GM11168 (cell line): ENCODE results near the gene OSTF1.

Experiments used
- in situ Hi-C: fragments of 300-500 bp; cut with MboI; formaldehyde crosslinking; loops from one replicate; pipeline ENCODE4 v1.12.0; 2022; ENCODE audit warnings: low sequenced_read_pairs; ENCODE audit not compliant: unreplicated experiment

OSTF1 gene

DNA sequence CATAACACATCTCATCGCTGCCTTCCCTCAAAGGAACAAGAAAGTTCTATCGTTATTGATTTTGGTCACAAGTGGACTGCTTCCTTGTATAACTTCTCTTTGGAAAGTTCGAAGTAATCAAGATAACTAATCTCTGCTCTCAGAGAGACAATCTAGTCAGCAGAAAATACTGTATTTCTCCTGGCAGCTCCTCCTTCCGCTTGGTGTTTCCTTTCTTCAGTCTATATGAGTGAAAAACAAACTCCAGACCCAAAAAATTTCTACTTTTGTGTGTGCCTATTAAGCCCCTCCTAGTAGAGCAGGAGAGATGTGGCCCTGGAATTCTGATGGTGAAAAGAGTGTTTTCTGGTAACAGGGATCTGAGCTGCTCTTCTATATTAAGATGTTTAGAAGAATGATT, 24.5 kb downstream of the OSTF1 start:
- in situ Hi-C loops = no loop called here

DNA sequence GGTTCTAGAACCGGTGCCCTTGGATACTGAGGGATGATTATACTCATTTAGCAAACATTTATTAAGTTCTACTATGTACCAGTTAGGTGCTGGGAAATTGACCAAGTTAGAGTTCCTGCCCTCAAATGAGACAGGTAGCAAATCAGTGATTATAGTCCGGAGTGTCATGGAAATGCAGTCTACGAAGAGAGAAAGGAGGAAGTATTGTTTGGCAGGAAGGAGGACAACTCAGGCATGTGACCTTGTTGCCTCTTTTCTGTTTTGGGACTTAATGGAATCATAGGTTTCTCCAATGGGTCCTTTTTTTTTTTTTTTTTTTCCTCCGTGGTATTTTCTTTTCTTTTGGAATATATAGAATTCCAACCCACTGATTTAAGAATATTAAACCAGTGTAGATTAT, 28.0 kb downstream of the OSTF1 start:
- in situ Hi-C loops = no loop called here

DNA sequence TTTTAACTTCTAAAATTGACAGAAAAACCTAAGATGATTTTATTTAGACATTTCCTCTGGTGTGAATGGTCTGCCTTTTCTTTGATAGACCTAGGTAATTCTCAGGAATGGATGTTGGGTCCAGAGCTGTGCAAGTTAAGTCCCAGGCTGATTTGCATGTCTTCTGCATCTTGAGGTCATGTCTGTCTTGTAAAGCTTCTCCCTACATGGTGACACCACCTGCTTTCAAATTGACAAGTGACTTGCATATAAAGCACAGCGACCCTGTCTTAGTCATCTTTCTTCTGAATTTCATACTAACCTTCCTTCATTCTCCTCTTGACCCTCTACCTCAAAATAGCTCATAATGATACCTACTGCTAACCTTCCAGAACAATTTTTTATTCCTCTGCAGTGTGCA, 29.2 kb downstream of the OSTF1 start:
- in situ Hi-C loops = no loop called here

DNA sequence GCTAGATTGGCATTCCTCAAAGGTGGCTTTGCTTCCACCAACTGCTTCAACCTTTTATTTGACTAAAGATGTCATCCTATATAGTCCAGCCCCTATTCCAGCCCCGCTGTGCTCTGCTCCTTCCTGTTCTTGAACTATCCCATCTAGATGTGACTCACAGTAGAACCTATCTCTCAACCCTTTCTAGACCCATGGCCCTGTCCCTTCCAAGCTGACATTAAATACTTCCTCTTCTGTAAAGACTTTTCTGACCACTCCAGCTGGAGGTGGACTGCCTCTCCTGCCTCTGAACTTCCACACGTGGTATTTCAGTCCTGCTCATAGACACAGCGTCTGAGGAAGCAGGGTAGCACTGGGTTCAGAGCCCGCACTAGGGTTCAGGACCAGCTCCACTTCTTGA, 32.4 kb downstream of the OSTF1 start:
- in situ Hi-C loops = no loop called here

DNA sequence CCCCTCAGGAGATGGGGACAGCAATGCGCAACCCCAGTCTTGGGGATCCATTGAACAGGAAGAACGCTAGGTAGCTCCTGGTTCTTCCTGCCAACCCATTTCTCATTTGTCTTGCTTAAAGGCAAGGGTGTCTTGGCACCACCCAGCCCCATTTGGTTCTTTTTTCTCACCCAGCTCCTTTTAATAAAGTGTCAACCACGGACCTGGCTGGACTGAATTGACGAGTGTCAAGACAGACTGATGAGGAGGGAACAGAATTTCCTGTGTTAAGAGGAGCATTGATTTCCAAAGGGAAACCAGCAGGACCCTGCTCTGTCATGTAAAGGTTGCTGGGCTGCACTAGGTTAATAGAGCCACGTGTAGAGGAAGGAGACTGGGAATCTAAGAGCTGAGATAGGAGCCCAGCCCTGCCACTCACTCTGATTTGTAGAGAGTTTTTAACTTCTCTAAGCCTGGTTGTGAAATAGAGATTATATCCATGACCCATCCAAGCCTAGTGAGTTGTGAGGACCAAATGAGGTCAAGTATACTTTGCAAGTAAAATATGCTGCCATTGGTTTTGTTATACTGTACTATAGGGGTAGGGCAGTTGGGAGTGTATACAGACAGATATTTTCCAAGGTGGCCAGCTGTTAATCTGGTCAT, 33.7 kb downstream of the OSTF1 start:
- in situ Hi-C loops = no loop called here

DNA sequence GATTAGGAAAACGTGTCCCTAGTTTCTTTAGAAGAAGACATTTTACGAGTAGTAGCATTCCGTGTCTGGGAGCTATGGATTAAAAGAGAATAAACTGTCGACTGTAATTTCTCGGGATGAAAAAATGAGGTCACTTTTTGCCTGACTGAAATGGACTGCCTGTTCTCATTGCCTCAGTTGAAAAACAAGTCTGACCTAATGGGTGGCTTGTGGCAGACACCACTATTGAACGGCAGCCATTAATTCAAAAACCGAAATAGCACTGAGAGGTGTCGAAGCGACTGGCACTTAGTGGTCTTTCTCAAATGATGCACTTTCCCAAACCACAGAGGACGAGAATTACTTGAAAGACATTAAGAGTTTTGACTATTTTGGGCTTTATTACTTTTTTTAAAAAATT, 35.4 kb downstream of the OSTF1 start:
- in situ Hi-C loops = no loop called here

DNA sequence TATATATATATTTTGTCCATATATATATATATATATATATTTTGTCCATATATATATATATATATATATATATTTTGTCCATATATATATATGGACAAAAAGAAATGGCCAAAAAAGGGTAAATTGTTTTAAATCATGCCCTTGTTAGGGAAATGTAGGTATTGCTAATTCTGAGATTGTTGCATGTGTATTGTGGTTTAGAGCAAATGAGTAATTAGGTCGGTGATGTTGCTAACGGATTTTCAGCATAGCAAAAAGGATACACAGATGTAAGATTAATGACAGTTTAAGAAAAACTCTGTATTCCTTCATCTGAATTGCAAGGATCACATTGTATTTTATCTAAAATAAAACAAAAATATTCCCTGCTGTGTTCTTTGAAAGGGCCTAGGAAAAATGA, 40.2 kb downstream of the OSTF1 start:
- in situ Hi-C loops = no loop called here

DNA sequence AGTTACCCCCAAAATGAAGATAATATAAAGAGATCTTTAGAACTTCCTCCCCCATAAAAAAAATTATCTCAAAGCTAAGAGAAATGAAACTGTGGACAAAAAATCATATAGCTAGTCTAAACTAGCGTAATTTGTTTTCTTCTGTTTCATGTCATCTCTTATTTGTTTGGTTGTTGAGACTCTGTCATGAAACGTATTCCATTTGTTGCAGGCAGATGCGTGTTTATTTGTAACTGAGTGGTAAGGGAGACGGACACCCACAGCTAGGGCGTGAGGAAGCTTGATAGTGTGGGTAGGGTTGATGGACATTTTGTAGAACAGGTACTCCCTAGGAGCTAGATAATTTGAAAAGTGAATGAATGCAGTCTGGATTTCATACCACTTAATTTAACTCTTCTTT, 41.9 kb downstream of the OSTF1 start:
- in situ Hi-C loops = no loop called here

DNA sequence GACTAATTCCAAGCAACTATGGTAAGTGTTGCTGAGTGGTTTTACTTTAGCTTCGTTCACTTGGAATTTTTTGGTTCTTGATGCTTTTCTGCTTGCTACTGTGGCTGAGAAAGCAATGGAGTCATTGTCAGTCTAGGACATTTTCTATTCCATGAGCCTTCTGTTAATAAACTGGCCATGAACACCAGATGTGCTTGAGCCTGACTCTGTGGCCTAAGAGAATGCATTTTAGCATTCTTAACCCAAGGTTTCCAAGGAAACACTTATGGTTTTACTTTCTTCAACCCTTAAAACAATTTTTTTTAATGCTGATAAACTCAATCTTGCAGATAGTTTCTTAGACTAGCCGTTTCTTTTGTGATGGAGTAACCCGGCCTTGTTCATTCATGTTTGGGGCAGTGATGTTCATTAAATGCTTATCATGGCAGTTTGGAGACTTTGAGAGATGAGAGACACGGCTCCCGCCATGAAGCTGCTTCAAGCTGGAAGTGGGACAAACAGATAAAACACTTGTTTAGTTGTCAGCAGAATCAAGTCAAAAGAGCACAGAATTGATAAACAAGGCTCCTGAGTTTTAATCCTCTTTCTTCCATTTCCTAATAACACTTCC, 42.4 kb downstream of the OSTF1 start:
- in situ Hi-C loops = no loop called here

DNA sequence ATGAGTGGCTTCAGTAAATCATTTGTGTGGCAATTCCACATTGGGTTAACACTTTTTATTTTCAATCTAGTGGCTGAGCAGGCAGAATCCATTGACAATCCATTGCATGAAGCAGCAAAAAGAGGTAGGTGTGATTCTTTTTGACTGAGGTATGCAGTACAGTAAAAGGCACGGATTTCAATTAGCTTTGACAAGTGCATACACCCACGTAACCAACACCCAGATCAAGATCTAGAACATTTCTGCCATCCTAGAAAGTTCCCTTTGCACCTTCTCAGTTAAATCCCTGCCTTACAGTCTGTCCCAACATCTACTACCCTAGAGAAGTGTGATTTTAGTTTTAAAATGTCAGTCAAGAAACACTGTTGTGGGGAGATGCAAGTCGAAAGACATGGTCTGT, 43.4 kb downstream of the OSTF1 start:
- in situ Hi-C loops = no loop called here

DNA sequence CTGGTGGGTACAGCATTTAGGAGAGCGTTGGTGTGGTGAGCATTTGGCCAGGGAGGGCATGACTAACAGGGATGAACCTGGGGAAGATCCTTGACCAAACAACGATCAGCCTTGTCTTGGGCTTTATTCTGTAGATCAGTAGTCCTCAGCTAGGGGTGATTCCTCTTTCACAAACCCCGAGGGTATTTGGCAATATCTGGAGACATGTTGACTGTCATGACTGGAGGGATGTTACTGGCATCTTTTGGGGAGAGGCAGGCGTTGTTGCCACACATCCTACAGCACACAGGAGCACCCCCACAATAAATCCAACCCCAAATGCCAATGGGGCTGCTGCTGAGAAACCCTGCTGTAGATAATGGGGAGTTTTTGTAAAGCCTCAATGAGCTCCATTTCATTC, 43.9 kb downstream of the OSTF1 start:
- in situ Hi-C loops = no loop called here

DNA sequence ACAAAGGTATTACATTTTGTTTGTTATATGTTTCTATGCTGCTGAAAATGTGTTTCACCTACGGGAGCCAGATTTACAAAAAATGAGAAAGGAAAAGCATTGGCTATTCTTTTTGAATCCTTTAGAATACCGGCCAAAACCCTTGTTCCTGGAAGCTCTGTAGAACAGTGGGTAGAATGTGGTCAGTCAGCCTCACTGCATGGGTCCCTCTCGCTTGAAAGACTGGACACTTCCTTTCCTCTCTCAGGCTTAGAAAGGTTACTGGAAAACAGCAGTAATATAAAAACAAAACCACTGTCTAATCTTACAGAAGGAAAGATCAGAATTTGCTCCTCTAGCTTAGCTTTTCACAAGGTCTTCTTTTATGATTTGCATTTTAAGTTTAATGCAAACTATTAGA, 45.1 kb downstream of the OSTF1 start:
- in situ Hi-C loops = no loop called here

DNA sequence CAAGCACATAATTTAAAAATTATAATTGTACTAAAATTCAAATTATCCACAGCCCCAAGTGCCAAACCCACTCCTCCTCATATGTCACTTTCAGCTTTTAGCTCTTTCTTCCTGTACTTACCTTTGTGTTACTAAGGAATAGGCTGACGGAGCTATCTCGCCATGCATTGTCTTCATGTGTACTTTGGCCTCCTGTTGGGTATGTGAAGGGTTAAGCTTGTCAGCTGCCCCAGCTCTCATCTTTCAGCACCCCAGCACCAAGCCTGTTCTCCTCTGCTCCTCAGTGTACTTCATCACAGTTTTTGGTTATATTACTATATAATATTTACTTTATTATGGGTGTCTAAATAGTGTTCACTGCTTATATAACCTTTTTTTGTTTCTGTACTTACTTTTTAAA, 46.2 kb downstream of the OSTF1 start:
- in situ Hi-C loops = no loop called here

DNA sequence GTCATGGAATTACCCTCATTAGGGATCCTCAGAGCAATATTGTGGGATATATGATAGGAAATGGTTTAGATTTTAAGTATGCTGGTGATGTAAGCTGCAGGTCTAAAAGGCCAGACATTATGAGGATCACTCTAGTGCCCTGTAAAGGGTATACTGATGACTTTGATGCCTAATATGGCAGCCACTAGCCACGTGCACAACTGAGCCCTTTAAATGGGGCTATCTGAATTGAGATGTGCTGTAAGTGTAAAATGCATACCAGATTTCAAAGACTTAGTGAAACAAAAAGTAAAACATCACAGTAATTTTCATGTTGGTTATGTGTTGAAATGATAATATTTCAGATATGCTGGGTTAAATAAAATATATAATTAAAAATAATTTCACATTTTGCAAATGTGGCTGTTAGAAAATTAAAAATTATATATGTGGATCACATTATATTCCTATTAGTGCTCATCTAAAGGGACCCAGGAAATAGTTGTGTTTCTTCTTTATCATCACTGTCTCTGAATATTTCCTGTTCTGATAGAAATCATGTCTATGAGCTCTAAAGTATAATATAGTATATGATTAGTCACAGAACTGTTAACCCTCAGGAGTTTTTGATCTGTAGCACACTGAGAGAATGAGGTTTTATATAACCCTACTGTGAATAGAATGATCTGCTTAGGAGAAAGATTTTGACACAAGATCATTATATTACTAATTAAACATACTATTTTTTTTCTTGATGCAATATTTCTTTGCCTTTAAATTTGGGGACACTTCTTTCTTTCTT, 50.1 kb downstream of the OSTF1 start:
- in situ Hi-C loops = no loop called here

DNA sequence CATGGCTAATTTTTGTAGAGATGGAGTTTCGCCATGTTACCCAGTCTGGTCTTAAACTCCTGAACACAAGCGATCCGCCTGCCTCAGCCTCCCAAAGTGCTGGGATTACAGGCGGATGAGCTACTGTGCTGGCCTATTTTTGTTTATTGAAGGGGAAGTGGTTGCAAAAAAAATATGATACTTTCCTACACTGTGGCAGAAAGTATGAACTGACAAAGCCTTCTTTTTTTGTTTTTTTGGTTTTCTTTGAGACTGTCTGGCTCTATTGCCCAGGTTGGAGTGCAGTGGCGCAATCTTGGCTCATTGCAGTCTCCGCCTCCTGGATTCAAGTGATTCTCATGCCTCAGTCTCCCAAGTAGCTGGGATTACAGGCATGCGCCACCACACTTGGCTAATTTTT, 50.9 kb downstream of the OSTF1 start:
- in situ Hi-C loops = no loop called here

DNA sequence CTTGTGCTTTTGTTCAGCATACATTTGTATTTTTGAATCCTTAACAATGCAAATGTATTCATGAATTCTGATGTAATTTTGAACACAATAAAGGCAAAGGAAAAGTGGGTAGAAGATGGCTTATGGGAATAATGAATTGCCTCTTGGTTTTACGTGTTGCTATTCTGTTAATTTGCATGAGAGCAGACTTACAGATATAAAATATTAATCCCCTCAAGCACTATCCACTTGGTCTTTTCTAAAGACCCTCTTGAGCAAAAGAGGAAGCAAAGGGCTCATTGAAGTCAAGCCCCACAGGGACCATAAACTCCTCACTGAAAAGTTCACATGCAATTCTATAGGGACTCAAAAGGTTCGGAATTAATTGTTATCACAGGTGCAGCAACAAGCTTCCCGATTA, 51.9 kb downstream of the OSTF1 start:
- in situ Hi-C loops = no loop called here

DNA sequence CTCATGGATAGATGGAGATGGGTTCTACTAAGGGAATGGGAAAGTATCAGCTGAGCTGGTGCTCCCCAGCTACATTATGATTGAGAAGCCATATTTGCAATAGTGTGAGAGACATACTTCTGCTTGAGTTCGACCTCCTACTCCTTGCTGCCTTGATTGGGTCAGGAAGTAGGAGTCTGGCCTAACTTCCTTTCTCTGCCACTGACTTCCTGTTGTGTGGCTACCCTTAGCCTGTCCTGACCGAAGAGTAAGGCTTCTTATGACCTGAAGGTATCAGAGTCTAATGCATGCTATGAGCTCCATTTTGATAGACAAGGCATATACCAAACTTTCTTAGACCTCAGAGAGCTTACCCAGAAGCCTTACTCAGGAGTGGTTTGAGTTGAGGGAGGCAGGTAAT, 53.9 kb downstream of the OSTF1 start:
- in situ Hi-C loops = no loop called here

DNA sequence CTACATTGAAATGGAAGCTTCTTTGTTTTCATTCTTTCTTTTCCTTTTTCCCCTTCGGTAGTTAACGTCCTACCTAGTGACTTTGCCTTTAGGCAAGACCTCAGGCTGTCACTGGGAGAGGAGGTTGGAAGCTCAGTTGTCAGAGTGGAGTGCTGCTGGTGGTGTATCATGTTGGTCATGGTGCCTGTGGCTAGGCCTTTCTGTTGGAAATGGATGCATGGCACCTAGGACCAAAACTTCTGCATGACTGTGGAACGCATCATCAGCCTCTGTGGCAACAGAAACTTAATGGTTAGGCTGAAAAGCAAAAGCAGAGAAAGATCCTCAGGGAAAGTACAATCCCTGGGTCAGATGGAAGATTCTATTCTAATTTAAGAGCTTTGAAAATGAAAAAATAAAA, 57.9 kb downstream of the OSTF1 start:
- in situ Hi-C loops = no loop called here

DNA sequence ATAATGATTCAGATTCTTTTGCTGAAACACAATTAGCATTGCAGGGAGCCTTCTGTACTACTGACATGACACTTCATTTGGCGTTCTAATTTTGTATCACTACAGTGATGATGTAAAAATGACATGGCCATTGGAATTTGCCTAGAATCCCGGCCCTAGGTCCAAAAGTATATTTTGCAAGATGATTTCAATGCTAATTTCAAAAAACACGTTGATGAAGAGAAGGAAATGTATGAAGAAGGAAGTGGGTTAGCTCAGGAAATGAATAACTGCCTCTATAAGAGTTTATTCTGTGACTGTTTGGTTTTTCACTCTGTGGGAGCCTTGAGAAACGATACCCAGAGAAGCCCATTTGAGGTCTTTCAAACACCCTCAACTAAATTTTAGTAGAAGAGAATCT, 59.3 kb downstream of the OSTF1 start:
- in situ Hi-C loops = no loop called here

DNA sequence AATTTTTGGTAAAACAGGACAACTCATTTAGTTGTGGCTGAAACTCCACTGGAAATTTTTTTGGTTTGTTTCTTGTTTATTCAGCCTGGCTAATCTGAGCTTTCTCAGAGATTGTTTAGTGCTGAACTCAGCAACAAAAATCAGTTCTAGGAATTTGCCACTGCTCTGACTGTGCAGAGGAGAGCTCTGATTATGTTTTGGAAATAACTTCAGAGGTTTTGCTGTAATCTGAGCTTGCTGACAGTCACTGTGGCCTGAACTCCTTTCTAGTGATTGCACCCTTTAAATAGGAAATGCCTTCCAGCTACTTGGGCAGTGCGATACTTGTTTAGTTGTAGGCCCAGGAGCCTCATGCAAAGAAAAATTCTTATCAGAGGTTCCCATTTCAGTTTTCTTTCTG, 60.2 kb downstream of the OSTF1 start:
- in situ Hi-C loops = no loop called here

DNA sequence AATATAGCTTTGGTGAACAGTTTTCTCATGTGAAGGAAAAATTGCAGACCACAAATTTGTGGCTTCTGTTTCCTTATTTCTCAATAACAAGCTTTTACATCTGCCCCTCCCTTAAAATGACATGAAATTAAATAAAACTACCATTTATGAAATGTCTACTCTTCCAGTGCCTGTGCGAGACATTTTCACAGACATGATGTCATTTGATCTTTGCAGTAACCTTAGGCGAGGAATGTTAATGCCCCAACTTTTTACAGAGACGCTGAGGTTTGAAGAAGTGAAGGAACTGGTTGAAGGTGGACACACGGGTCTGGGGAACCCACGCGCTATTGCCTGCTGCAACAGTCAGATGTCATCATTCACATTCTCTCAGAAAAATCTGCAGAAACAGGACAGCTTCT, 61.5 kb downstream of the OSTF1 start:
- in situ Hi-C loops = no loop called here

DNA sequence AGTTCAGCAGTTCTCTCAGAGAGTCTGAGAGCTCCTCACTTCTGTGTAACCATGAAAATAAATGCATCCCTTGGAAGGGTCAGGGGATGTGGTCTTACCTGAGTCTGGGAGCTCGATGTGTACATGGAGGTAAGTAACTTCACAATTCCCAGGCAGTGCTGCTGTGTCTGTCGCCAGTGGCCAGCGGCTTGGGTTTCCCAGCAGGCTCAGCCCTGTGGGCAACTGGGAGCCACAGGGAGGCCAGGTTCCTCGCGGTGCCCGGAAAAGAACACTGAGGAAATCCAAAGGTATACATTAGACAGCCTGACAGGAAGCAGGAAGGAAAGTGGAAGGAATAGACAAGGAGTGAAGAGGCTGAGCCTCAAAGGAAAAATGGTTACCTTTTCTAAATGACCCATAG, 62.2 kb downstream of the OSTF1 start:
- in situ Hi-C loops = no loop called here
